HEK293T (cell line): ENCODE measurements around the gene JUNB.
A peak's percentile ranks its signal among the peaks of the same experiment; 100 is the strongest.

Experiments used
- CTCF ChIA-PET: fragments of 350-600 bp; formaldehyde crosslinking; extraction: SDS; loops from one replicate; lab custom pipeline; 2021; ENCODE audit warnings: antibody characterized with exemption, inconsistent platforms; lab: Yijun Ruan, JAX
- POLR2A ChIA-PET: fragments of 350-600 bp; formaldehyde crosslinking; extraction: SDS; loops from one replicate; lab custom pipeline; 2020; ENCODE audit warnings: antibody characterized with exemption, inconsistent platforms; lab: Yijun Ruan, JAX
- DNase-seq: peaks from one replicate; pipeline ENCODE4 v3.0.0; 2012; ENCODE audit warnings: mixed read lengths; ENCODE audit errors: extremely low spot score
- ARNT ChIP-seq: fragments of 450-650 bp; IDR thresholded peaks from 2 replicates; pipeline ENCODE4 v1.6.1; 2017; ENCODE audit warnings: mild to moderate bottlenecking
- BHLHE40 ChIP-seq: fragments of 450-650 bp; IDR thresholded peaks from 2 replicates; pipeline ENCODE4 v1.6.1; 2016; ENCODE audit warnings: mild to moderate bottlenecking, moderate library complexity, borderline replicate concordance
- CTBP1 ChIP-seq: fragments of 450-650 bp; IDR thresholded peaks from 2 replicates; pipeline ENCODE4 v1.6.1; 2016; ENCODE audit warnings: borderline replicate concordance
- ELF4 ChIP-seq: fragments of 450-650 bp; IDR thresholded peaks from 2 replicates; pipeline ENCODE4 v1.6.1; 2017; ENCODE audit warnings: antibody characterized with exemption
- FOXA1 ChIP-seq: fragments of 450-650 bp; IDR thresholded peaks from 2 replicates; pipeline ENCODE4 v1.6.1; 2016; ENCODE audit warnings: mild to moderate bottlenecking
- FOXK2 ChIP-seq: fragments of 450-650 bp; IDR thresholded peaks from 2 replicates; pipeline ENCODE4 v1.6.1; 2016; ENCODE audit warnings: mild to moderate bottlenecking
- FOXM1 ChIP-seq: fragments of 450-650 bp; IDR thresholded peaks from 2 replicates; pipeline ENCODE4 v1.6.1; 2017; ENCODE audit warnings: mild to moderate bottlenecking, borderline replicate concordance
- HDGF ChIP-seq: fragments of 450-650 bp; IDR thresholded peaks from 2 replicates; pipeline ENCODE4 v1.6.1; 2017; ENCODE audit warnings: antibody characterized with exemption, borderline replicate concordance
- L3MBTL2 ChIP-seq: fragments of 450-650 bp; conservative IDR thresholded peaks from 2 replicates; pipeline ENCODE4 v1.6.1; 2016; ENCODE audit warnings: mild to moderate bottlenecking
- LEF1 ChIP-seq: fragments of 450-650 bp; IDR thresholded peaks from 2 replicates; pipeline ENCODE4 v1.6.1; 2017; ENCODE audit warnings: mild to moderate bottlenecking, borderline replicate concordance
- NFRKB ChIP-seq: fragments of 450-650 bp; IDR thresholded peaks from 2 replicates; pipeline ENCODE4 v1.6.1; 2016; ENCODE audit warnings: mild to moderate bottlenecking, moderate library complexity
- PKNOX1 ChIP-seq: fragments of 450-650 bp; IDR thresholded peaks from 2 replicates; pipeline ENCODE4 v1.6.1; 2016
- SP1 ChIP-seq: fragments of 450-650 bp; IDR thresholded peaks from 2 replicates; pipeline ENCODE4 v1.6.1; 2017
- SUZ12 ChIP-seq: fragments of 450-650 bp; IDR thresholded peaks from 2 replicates; pipeline ENCODE4 v1.6.1; 2016; ENCODE audit warnings: mild to moderate bottlenecking
- TARDBP ChIP-seq: fragments of 450-650 bp; IDR thresholded peaks from 2 replicates; pipeline ENCODE4 v1.6.1; 2016
- ZNF384 ChIP-seq: fragments of 450-650 bp; IDR thresholded peaks from 2 replicates; pipeline ENCODE4 v1.6.1; 2016

JUNB gene

GRCh38 chr19:12821761-12822160, 30.5 kb downstream of the JUNB start:
- POLR2A ChIA-PET: interaction anchor here (1.0 to 1.5 kb wide), 4 partner anchors 13 to 112 kb away, joined by 3 to 4 read pairs (median 4); partner anchors contain the start of genes FARSA, GCDH and RNASEH2A
- TF ChIP-seq BHLHE40 (no peak), ZNF384 (no peak), SP1 (no peak), NFRKB (no peak), CTBP1 (no peak), FOXM1 (no peak), SUZ12 (no peak), ARNT (no peak), L3MBTL2 (no peak), FOXK2 (no peak), PKNOX1 (no peak)
- CTCF ChIA-PET: no interaction called here
- no peak for DNase-seq

GRCh38 chr19:12825254-12826131, 34.2 kb downstream of the JUNB start:
- CTCF ChIA-PET: interaction anchor here (1.3 kb wide), 1 partner anchor 22 kb away, joined by 4 read pairs; no protein-coding TSS in a partner anchor
- TF ChIP-seq L3MBTL2: peak; percentile 75
- no peak for TF ChIP-seq PKNOX1
- TF ChIP-seq SUZ12: no peak
- TF ChIP-seq FOXA1: no peak
- no peak for TF ChIP-seq BHLHE40
- TF ChIP-seq ARNT: no peak
- TF ChIP-seq FOXK2: no peak
- peak; percentile 59 for DNase-seq
- POLR2A ChIA-PET: interaction anchor here (0.9 to 1.5 kb wide), 4 partner anchors 9 to 68 kb away, joined by 3 to 5 read pairs (median 3); partner anchors contain the start of genes RNASEH2A and RTBDN

GRCh38 chr19:12828494-12828893, 37.2 kb downstream of the JUNB start:
- no peak for TF ChIP-seq ARNT
- no peak for TF ChIP-seq NFRKB
- TF ChIP-seq PKNOX1: no peak
- TF ChIP-seq TARDBP: no peak
- ChIA-PET CTCF (interaction anchor here (0.6 to 1.6 kb wide), 5 partner anchors 18 to 282 kb away, joined by 3 to 4 read pairs (median 3); no protein-coding TSS in a partner anchor), POLR2A (interaction anchor here (0.6 kb wide), 1 partner anchor 37 kb away, joined by 3 read pairs; the partner anchor contains the start of gene JUNB)
- DNase-seq: peak; percentile 70

GRCh38 chr19:12833418-12833737, 42.1 kb downstream of the JUNB start:
- no peak for DNase-seq
- TF ChIP-seq ZNF384: no peak
- ChIA-PET POLR2A (no interaction called here), CTCF (no interaction called here)

DNA sequence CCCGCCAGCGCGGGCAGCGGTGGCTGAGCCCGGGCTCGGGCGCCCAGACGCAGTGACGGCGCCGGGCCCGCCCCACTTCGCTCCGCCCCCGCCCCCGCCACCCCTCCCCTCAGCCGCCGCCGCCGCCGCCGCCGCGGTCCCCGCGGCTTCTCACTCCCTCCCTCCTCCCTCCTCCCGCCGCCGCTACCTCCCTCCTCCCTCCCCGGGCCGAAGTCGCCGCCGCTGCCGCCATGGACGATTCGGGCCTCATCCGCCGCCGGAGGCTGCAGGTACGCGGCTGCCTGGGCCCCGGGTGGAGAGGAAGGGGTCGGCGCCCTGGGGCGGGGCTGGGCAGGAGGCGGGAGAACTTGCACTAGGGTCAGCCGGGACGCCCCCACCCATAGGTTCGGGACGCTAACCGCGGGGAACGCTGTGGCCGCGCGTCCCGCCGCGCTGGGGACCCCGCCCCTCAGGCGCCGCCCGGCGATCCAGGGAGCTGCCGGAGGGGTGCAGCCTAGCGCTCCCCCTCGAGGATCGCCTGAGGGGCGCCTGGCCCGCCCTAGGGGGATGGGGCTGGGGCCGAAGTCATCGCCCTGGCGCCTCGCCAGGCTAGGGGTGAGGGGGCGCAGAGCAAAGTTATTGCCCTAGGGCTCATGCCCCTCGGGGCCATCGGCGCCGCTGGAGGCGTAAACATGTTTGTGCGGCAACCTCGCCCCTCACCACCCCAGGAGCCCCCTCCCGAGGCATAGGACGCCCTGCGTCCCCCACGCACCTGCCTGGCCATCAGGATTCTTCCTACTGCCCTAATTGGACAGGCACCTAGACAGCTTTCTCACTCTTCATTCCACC, 42.7 kb downstream of the JUNB start:
- ChIA-PET POLR2A (interaction anchor here (0.5 to 1.2 kb wide), 4 partner anchors 8 to 319 kb away, joined by 3 to 4 read pairs (median 3); partner anchors contain the start of genes RAD23A and RNASEH2A), CTCF (interaction anchor here (1.1 to 1.2 kb wide), 2 partner anchors 13 to 14 kb away, joined by 3 to 5 read pairs; no protein-coding TSS in a partner anchor)

DNA sequence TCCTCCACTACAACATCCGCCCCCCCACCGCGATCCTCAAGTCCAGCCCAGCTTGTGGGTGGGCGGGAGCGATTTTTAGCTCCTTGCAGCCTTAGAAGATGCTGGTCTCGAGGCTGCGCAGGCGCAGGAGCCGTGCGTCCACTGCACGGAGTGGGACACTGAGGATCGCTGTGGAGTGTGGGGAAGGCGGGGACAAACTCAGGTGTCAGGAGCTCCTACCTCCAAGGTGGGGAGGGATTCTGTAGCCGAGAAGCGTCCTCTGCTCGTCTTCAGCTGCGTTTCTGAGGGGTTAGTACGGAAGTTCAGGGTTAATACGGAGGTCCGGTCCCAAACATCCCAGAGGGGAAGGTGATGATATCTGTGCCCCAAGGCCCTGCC, 43.3 kb downstream of the JUNB start, which contains the start of gene RTBDN:
Gene RTBDN (minus strand): TSS at position 14 of the 378 bp plus-strand sequence. CDS start 4,600 bp downstream, outside the sequence.
- POLR2A ChIA-PET: interaction anchor here (0.5 to 1.2 kb wide), 4 partner anchors 9 to 318 kb away, joined by 3 to 4 read pairs (median 3); partner anchors contain the start of genes RAD23A and RNASEH2A
- DNase-seq: no peak
- CTCF ChIA-PET: interaction anchor here (1.1 to 1.2 kb wide), 2 partner anchors 12 to 13 kb away, joined by 3 to 5 read pairs; no protein-coding TSS in a partner anchor
- TF ChIP-seq TARDBP (no peak), BHLHE40 (no peak), CTBP1 (no peak), SP1 (no peak), ELF4 (no peak), ARNT (no peak), PKNOX1 (no peak), FOXK2 (no peak), ZNF384 (no peak), L3MBTL2 (no peak), NFRKB (no peak), SUZ12 (no peak), HDGF (no peak), FOXA1 (no peak)

More for the DNA sequence above, 42.7 kb downstream of the JUNB start:
- peak; percentile 70 for DNase-seq
- TF ChIP-seq LEF1 (no peak), L3MBTL2 (no peak), SP1 (no peak), NFRKB (no peak), CTBP1 (no peak), FOXK2 (no peak)
